ENCODE data around the gene ADAMTSL1. TPM values are rescaled to one million over a fixed set of nuclear protein-coding genes. Genes with fewer than 3 reads are reported as not detected.

The ADAMTSL1 gene
- total and polyA plus RNA-seq, 9 of the 15 experiments (the other 6 are each of a cell fraction or from before 2014, with no cell fraction given), result 0.01 TPM; not detected in 8

DNA sequence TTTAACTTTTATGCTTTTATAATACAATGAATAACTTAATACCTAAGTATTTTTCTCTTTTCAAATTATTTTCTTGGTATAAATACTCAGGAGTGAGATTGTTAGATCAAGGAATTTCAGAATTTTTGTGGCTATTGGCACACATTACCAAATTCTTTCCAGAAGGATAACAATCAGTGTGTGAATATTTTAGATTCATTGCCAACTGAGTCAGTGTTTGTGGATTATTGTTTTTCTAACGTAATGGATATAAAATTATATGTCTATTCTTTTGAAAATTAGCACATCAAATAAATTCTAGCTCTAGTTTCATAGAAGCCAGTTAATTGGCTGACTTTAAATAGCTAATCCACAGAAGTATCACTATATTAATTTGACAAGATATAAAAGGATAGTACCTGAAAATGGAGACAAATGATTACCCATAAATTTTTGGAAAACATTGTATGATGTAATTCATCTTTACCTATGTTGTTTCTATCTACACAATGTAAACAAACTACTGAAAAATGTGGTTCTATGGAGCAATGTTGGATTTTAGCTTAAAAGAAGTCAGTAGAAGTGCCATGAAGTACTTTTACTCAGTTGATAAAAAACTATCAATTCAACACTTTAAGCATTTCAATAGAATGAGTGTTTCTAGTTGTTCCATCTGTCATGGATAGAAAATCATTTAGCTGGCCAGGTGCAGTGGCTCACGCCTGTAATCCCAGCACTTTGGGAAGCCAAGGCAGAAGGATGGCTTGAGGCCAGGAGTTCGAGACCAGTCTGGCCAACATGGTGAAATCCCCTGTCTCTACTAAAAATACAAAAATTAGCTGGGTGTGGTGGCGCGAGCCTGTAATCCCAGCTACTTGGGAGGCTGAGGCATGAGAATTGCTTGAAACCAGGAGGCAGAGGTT lies 185.1 kb downstream of the ADAMTSL1 start:
- POLR2A ChIA-PET, result no interaction called here
- no peak overlapping the region for H3K9ac ChIP-seq (ENCODE audit: insufficient read depth in 1 of 2, low read depth in 2 of 2, low read length in 2 of 2)
- intact Hi-C loops (cut with micrococcal nuclease), result no loop called here
- 0% methylated on average over 3 of the region's 5 CpGs for WGBS (ENCODE audit: insufficient coverage, low coverage, missing lambda C conversion rate)
- H4K20me1 ChIP-seq (replicated peaks; ENCODE audit: control insufficient read depth, insufficient read depth, low read length), result no peaks in the 10 kb centered on the region
- TF ChIP-seq MBD2 (IDR thresholded peaks at IDR 0.05; ENCODE audit: borderline replicate concordance, low read depth) (no peak), EWSR1 (IDR thresholded peaks at IDR 0.05; ENCODE audit: borderline replicate concordance, low read depth, partially characterized antibody) (no peak), WHSC1 (IDR thresholded peaks at IDR 0.05; ENCODE audit: low read length) (no peak), RBM25 (IDR thresholded peaks at IDR 0.05; ENCODE audit: low read depth, low read length, severe bottlenecking) (no peak), RAD51 (IDR thresholded peaks at IDR 0.05; ENCODE audit: borderline replicate concordance, low read depth) (no peak), HDAC3 (IDR thresholded peaks at IDR 0.05; ENCODE audit: borderline replicate concordance, partially characterized antibody) (no peak), CC2D1A (IDR thresholded peaks at IDR 0.05) (no peak), DIDO1 (tag; IDR thresholded peaks at IDR 0.05; ENCODE audit: low read depth) (no peak), SRSF3 (IDR thresholded peaks at IDR 0.05; ENCODE audit: insufficient read depth, low read length) (no peak), ZNF133 (CRISPR knock-in tag; IDR thresholded peaks at IDR 0.05) (no peak), EP300 (IDR thresholded peaks at IDR 0.05; ENCODE audit: low read length) (no peak), HDAC6 (IDR thresholded peaks at IDR 0.05; ENCODE audit: low read depth, low read length) (no peak), TSC22D4 (tag; IDR thresholded peaks at IDR 0.05) (no peak), ZNF121 (CRISPR knock-in tag; conservative IDR thresholded peaks at IDR 0.05) (no peak), STAG1 (CRISPR knock-in tag; IDR thresholded peaks at IDR 0.05; ENCODE audit: borderline replicate concordance) (no peak), HDAC8 (tag; IDR thresholded peaks at IDR 0.05) (no peak)
- TF ChIP-seq, protein P1, sequence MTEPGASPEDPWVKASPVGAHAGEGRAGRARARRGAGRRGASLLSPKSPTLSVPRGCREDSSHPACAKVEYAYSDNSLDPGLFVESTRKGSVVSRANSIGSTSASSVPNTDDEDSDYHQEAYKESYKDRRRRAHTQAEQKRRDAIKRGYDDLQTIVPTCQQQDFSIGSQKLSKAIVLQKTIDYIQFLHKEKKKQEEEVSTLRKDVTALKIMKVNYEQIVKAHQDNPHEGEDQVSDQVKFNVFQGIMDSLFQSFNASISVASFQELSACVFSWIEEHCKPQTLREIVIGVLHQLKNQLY (CRISPR knock-in tag; conservative IDR thresholded peaks at IDR 0.05), result no peak
- TF ChIP-seq, protein P2, sequence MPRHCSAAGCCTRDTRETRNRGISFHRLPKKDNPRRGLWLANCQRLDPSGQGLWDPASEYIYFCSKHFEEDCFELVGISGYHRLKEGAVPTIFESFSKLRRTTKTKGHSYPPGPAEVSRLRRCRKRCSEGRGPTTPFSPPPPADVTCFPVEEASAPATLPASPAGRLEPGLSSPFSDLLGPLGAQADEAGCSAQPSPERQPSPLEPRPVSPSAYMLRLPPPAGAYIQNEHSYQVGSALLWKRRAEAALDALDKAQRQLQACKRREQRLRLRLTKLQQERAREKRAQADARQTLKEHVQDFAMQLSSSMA (CRISPR knock-in tag; IDR thresholded peaks at IDR 0.05), result no peak
- TF ChIP-seq, protein P3, sequence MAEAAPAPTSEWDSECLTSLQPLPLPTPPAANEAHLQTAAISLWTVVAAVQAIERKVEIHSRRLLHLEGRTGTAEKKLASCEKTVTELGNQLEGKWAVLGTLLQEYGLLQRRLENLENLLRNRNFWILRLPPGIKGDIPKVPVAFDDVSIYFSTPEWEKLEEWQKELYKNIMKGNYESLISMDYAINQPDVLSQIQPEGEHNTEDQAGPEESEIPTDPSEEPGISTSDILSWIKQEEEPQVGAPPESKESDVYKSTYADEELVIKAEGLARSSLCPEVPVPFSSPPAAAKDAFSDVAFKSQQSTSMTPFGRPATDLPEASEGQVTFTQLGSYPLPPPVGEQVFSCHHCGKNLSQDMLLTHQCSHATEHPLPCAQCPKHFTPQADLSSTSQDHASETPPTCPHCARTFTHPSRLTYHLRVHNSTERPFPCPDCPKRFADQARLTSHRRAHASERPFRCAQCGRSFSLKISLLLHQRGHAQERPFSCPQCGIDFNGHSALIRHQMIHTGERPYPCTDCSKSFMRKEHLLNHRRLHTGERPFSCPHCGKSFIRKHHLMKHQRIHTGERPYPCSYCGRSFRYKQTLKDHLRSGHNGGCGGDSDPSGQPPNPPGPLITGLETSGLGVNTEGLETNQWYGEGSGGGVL (CRISPR knock-in tag; IDR thresholded peaks at IDR 0.05), result no peak
- FAIRE-seq (no peak), ATAC-seq (no peak), DNase-seq (ENCODE audit: extremely low read depth in 1 of 4, low spot score in 3 of 4) (no peak)
- no peaks in the 10 kb centered on the region for H3K27me3 ChIP-seq (ENCODE audit: control insufficient read depth in 2 of 2, insufficient read depth in 2 of 2, low read length in 2 of 2)
- no peaks in the 10 kb centered on the region for H3K4me1 ChIP-seq (replicated peaks in 1 of 2; ENCODE audit: control insufficient read depth in 2 of 2, insufficient read depth in 2 of 2, low read length in 2 of 2)
- no peaks in the 10 kb centered on the region for H3K36me3 ChIP-seq (ENCODE audit: control insufficient read depth, insufficient read depth, low read length)
- no TSS peak for BruUV-seq (replicated peaks)
- no peak overlapping the region for H3K27ac ChIP-seq (ENCODE audit: extremely low read depth, low read depth, low read length)
- H2AFZ ChIP-seq (ENCODE audit: low read depth, low read length), result no peak overlapping the region
- in situ Hi-C loops (cut with MboI), result no loop called here
- H3K9me1 ChIP-seq (ENCODE audit: control insufficient read depth, insufficient read depth, low read length), result no peaks in the 10 kb centered on the region
- H3K9me3 ChIP-seq (replicated peaks; ENCODE audit: control insufficient read depth, insufficient read depth, low read depth, low read length), result no peaks in the 10 kb centered on the region
- H3K79me2 ChIP-seq (ENCODE audit: control insufficient read depth, insufficient read depth, low read length), result no peaks in the 10 kb centered on the region
- no peak overlapping the region for H3K4me3 ChIP-seq
- no peak overlapping the region for H3K4me2 ChIP-seq (ENCODE audit: insufficient read depth, low read length)
- CTCF ChIA-PET (ENCODE audit: low intra/inter-chr PET ratio), result no interaction called here

All from K562 (cell line).